Measurements from ENCODE around the gene CAB39L.

Gene CAB39L

DNA sequence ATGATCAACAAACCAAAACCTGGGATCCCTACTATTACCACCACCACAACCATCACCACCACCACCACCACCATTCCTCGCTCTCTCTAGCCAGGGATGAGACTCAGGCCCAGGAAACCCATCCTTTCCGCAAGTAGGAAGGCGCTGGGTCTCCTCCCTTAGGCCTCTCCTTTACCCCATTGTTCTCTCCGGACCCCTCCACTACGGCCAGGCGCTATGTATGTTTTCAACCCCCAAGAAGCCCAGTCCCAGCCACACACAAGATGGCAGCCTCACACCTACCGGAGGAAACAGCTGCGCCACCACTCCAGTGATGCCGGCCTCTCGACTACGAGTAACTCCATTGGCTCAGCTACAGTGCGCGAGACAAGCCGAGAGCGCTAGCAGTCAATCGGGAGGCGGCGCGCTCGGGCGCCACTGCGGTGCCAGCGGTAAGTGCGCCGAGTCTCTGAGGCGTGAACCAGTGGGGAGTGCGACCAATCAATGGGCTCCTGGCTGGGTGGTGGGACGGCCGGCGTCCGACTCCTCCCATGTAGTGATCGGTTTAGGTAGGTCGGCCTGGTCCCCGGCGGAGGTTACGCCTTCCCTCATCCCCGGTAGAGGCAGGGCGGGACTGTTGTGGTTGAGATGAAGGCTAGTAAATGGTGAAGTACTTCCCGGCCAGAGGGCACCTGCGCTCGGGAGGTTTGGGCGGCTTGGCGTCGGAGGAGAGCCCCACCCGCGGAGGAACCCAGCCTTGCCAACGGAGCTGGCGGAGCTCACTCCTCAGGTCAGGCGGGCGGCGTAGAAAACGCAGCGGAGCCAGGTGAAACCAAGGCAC, at the start of gene CAB39L, which contains the start of gene SETDB2:
TSS of gene CAB39L (minus strand) at position 361 of the 820 bp plus-strand sequence. CDS start 61,154 bp downstream, outside the sequence.
TSS of gene SETDB2 (plus strand) at position 571 of the 820 bp plus-strand sequence. CDS start 7,620 bp downstream, outside the sequence.
- peak; percentile 97 for DNase-seq

DNA sequence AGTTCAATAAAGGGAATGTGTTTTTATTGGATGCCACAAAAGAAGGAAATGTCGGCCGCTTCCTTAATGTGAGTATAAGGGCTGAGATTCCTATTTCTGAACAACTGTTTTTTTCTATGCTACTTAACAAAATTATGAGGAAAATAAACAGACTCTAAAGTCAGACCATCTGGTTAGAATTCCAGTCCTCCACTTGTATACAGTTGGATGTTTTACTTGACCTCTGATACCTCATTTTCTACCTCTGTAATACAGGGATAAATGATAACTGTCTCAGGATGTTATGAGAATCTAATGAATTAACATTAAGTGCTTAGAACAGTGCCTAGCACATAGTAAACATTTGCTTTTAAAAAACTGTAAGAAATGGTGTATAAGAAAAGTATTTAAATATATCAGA, 44.7 kb upstream of the CAB39L start:
- DNase-seq: no peak

GRCh38 chr13:49481788-49482187, 37.9 kb upstream of the CAB39L start:
- no peak for DNase-seq

- DNase-seq: no peak
Observed at GRCh38 chr13:49476529-49476928, 32.7 kb upstream of the CAB39L start.

- DNase-seq: no peak
Observed at GRCh38 chr13:49472186-49472585, 28.3 kb upstream of the CAB39L start.

- DNase-seq: no peak
Observed at GRCh38 chr13:49466292-49466838, 22.5 kb upstream of the CAB39L start.

GRCh38 chr13:49464621-49465325, 20.9 kb upstream of the CAB39L start:
- DNase-seq: peak; percentile 12

DNA sequence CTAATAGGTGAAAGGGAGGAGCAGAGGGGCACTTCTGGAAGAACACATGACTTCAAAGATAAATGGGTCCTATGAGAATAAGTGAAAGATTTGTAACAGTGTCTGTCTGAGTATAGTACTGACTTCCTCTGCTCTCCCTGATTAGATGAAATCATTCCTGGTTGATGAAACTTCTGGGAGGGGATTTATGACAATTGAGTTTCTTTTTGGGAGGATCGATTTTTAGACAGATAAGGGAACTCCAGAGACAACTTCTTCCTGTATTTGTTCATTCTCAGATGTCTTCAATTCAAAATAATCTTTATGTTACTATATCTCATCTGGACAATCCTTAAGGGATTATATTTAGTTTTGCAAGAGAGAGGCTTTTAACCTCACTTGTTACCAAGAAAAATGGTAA, 20.2 kb upstream of the CAB39L start:
- DNase-seq: no peak

DNA sequence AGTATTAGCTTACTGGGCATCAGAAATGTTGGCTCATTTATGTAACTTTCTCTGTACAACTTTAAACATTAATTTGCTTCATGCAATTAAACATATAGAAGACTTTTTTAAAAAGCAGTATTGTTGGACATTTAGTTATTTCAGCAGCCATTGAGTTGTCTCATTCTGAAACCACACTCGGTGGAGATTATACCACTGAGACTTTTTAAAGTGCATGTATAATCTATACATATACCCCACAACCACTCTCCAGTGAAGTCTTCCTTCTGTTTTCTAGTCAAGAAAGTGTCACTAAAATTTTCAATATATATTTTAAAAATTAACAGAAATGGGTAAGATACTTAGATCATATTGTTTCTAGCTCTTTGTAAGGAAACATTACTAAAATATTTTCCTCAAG, 15.7 kb upstream of the CAB39L start:
- DNase-seq: no peak

- DNase-seq: no peak
Observed at GRCh38 chr13:49457221-49457620, 13.4 kb upstream of the CAB39L start.

DNA sequence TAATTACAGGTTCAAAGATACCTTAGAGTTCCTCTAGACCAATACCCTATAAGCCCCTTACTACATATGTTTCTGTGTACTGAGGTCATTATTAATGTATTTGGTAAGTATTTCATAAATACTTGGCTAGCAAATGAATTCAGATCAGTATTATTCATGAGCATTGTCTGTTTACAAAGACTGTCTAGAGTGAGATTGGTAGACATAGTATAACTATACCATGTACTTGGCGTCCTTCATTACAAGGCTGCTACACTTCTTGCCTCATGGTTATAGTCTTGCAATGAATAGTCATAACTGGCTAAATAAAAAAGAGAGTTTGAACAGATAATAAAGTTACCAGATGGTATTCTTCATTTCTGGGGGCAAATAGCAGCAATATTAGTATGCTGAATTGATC, 12.3 kb upstream of the CAB39L start:
- no peak for DNase-seq

GRCh38 chr13:49455007-49455398, 11.1 kb upstream of the CAB39L start:
- no peak for DNase-seq

DNA sequence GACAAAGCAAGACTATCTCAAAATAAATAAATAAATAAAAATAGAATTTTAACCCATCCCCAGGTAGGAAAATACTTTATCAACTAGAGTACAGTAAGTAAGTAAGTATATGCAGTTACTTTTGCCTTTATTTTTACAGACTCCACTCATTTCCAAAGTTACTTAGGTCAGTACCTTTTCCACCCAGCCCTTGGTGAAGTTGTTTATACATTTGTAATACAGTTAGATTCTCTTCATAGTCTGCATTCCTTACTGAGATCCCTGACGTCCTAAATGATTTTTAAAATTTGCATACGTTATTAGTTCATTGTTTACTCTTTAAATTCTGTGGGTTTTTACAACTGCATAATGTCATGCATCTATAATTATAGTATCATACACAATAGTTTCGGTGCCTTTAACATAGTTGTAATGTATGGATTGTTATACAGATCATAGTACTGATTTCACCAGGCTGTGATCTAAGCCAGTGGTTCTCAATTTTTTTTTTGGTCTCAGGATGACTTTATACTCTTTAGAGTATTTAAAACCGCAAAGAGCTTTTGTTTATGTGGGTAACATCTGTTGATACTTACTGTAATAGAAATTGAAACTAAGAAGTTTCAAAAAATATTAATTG, 10.6 kb upstream of the CAB39L start:
- DNase-seq: no peak

DNA sequence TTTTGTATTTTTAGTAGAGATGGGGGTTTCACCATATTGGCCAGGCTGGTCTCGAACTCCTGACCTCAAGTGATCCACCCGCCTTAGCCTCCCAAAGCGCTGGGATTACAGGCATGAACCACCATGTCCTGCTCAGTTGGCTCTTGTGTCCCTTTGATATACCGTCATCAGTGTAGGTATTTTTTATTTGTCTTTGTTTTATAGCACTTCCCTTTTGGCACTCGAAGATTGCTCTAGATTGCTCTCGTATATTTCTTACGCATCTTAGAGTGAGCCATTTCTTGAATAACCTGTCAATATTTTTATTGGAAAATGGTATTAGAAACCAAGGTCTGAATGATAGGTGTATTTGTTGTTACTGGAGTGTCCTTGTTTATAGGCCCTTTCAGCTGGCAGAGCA, 9.6 kb upstream of the CAB39L start:
- DNase-seq: no peak

DNA sequence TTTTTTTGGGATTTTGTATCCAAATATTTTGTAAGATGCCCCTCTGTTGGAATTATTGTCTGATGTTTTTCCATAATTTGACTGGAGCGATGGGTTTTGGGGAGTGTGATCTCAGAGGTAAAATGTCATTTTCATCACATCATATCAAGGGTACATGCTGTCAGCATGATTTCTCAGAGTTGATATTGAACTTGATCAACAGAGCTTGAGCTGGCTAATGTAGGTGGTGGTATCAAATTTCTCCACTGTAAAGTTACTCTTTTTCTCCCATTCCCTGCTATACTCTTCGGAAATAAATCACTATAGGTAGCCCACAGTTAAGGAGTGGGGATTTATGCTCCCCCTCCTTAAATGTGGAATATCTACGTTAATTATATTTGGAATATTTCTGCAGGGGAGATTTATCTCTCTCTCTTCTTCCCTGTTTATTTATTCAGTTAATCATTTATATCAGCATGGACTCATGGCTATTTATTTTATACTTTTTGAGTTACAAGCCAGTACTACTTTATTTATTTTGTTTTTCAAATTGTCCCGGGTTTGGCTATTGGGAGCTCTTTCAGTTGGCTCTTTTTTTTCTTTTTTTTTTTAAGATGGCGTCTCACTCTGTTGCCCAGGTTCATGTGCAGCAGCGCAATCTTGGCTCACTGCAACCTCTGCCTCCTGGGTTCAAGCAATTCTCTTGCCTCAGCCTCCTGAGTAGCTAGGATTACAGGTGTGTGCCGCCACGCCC, 9.0 kb upstream of the CAB39L start:
- DNase-seq: no peak

- DNase-seq: no peak
Observed at GRCh38 chr13:49450105-49450819, 6.4 kb upstream of the CAB39L start.

DNA sequence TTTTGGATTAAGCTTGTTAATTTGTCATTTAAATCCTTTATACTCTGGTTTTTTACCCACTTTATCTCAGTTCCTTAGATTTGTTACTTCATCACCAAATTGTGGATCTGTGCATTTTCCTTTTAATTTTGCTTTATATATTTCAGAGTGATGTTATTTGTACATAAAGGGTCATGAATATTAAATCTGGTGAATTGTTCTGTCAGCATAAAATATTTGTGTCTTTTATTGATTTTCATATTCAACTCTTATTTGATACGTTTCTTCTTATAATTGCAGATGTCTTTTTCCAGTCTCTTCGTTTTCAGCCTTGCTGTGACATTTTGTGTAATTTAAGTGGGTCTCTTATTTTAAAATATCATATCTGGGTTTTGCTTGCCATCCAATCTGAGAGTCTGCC, 4.9 kb upstream of the CAB39L start:
- DNase-seq: no peak

DNA sequence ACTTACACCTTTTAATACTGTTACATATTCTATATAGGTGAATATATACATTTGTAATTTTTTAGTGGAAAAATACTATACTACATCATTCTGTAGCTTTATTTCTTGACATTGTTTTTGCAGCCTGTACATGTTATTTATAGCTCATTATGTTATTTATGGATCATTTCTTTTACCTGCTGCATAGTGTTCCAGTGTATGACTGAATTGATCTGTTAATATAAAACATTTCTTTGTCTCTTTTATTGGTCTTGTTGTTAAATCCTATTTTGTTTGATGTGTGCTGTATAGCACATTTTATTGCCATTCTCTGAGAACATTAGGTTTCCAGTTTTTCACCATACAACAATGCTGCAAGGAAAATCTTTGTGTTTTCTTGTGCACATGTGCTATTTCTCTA, 2.6 kb upstream of the CAB39L start:
- DNase-seq: no peak

DNA sequence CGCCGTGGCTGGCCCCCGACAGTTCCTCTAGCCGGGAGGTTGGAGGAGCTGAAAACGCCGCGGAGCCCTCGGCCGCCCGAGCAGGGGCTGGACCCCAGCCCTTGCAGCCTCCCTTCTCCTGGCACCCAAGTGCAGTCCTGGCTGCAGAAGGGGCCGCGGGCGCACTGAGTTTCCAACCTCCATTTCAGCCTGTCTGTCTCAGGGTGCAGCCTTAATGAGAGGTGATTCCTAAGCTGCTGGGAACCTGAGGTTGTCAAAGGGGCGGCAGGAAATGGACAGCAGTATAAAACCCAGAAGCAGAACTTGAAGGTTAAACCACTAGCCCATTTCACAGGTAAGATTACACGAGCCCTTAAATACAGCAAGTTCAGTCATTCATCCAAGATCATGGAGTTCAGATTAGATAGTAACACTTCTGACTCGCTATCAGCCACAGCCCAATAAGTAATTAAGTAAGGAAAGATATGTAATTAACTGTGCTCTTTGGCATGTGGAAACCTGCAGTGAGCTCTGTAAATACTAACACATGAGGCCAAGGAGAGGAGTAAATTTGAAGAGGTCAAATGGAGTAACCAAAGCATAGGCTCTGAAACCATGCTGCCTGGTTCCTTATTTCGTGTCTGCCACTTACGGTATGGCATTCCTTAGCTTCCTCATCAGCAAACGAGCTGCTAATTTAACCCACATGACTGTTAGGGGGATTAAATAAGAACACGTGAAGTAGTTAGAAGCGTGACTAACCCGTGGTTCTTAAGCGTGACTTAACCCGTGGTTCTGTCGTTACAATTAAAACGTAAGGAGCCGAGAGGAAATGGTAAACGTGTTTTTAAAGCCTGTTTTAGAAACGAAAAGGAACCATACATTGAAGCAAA, 896 bp upstream of the CAB39L start:
- peak; percentile 64 for DNase-seq

DNA sequence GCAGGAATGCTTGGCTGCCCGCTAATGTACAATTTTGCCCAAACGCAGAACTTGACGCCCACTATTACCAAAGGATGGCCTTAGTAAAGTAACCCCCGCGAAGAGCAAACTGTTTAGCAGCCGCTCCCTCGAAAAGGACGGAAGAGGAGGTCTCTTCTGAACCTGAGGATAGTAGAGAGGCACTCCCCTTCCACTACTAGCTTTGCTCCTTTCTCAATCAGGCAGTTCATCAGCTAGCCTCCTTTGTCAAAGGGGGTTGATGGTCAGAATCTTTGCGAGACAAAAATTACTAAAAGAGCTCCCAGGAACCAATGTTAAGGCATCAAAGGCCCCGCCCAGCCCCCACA, 534 bp downstream of the CAB39L start:
- DNase-seq: peak; percentile 52

- no peak for DNase-seq
Observed at GRCh38 chr13:49441846-49442245, 2.0 kb downstream of the CAB39L start.
